Thyroid gland (tissue), 4 donors: ENCODE measurements around the gene PTPN6. TPM values are rescaled to one million over a fixed set of nuclear protein-coding genes. Genes with fewer than 3 reads are reported as not detected.

Source experiments
- DNase-seq, 2 donors: peaks; one replicate each; pipeline ENCODE4 v3.0.0-alpha.2; 2019
- H3K27ac ChIP-seq, 3 donors: fragments of 200-600 bp; sonication (generic); 1 replicate in 2 of 3; 2 replicates in 1 of 3; pipeline ENCODE4 v1.5.1; 2016 to 2019; ENCODE audit warnings: mild to moderate bottlenecking in 1 of 3, moderate library complexity in 1 of 3
- H3K27me3 ChIP-seq: fragments of 200-600 bp; sonication (generic); one replicate; pipeline ENCODE4 v1.5.1; 2019
- H3K36me3 ChIP-seq, 2 donors: fragments of 200-600 bp; sonication (generic); one replicate each; pipeline ENCODE4 v1.5.1; 2016 to 2019
- H3K4me1 ChIP-seq, 2 donors: fragments of 200-600 bp; sonication (generic); one replicate each; pipeline ENCODE4 v1.5.1; 2017 to 2019
- H3K4me3 ChIP-seq, 3 donors: fragments of 200-600 bp; sonication (generic); replicated peaks in 1 of 3; 1 replicate in 2 of 3; 2 replicates in 1 of 3; pipeline ENCODE4 v1.5.1; 2016; ENCODE audit warnings: mild to moderate bottlenecking in 1 of 3
- H3K9me3 ChIP-seq: fragments of 200-600 bp; sonication (generic); one replicate; pipeline ENCODE4 v1.5.1; 2017
- POLR2A ChIP-seq, 2 donors: fragments of 450-650 bp; IDR thresholded peaks; one replicate each; pipeline ENCODE4 v1.6.1; 2017; ENCODE audit warnings: antibody characterized with exemption in 2 of 2, mild to moderate bottlenecking in 2 of 2, moderate library complexity in 1 of 2
- WGBS, 2 donors: methylation state at CpG; one replicate each; pipeline ENCODE4 v1.1.5; 2017; 5-methylcytosine and 5-hydroxymethylcytosine counted together
- intact Hi-C: fragments of 100-400 bp; cut with DNase I; formaldehyde crosslinking; loops from one replicate; pipeline ENCODE4 v1.15.1; 2023
- total RNA-seq, 4 donors: library from RNA; depleted of rRNA; stranded (reverse); fragments of >200 nt; gene quantifications; one replicate each; pipeline ENCODE4 v1.2.3, GENCODE V29; 2016
- TF ChIP-seq, protein P1 (sequence below), 6 experiments: fragments of 200-600 bp in 3 of 6; fragments of 450-650 bp in 3 of 6; sonication (generic) in 3 of 6; IDR thresholded peaks; one replicate each; pipeline ENCODE4 v1.5.1; 2016 to 2019; ENCODE audit warnings: antibody characterized with exemption in 6 of 6, mild to moderate bottlenecking in 2 of 6, inconsistent platforms in 1 of 6, moderate library complexity in 1 of 6

Gene PTPN6
- total RNA-seq, 4 donors from 2014 or later = 21.7 to 32.3 (median 31.4) TPM

DNA sequence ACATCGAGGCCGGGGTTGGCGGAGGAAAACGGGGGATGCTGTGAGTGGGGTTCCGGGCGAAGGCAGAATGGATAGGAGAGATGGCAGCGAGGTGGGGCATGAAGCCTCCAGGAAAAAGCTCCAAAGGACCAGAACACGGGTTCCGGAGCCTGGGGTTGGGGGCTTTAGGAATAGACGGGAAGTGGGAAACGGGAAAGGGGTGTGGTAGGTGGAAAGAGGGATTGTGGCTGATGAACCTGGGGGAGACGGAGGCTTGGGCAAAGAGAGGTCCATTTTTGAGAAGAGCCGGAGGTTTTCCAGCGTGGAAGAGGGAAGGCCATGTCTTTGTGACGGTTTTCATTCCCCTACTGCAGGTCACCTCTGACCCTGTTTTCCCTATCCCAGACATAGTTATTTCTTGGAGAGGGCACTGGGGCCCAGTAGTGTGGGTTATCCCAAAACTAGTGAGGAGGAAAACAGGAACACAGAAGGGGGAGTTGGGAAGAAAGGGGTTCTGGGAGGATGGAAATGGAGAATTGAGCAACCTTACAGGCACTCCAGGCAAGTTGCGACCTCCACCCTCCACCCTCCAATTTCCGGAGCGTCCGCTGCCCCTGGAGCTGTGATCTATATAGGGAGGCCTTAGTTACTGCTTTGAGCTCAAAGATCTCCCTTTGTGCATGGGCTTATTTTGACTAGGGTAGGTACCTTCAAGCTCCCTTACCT, 22.3 kb upstream of the PTPN6 start:
- no peaks in the 10 kb centered on the region for H3K9me3 ChIP-seq
- intact Hi-C loops = no loop called here
- peak overlapping the region; percentile 54 to 97 (median 79) for H3K4me3 ChIP-seq
- peaks cover 2% of the 10 kb centered on the region in 2 donors for H3K36me3 ChIP-seq
- no peaks in the 10 kb centered on the region for H3K27me3 ChIP-seq
- peak overlapping the region; percentile 97 to 98 (median 97) for H3K27ac ChIP-seq
- peaks cover 42 to 64% of the 10 kb centered on the region in 2 donors for H3K4me1 ChIP-seq
- DNase-seq = no peak
- TF ChIP-seq, protein P1, sequence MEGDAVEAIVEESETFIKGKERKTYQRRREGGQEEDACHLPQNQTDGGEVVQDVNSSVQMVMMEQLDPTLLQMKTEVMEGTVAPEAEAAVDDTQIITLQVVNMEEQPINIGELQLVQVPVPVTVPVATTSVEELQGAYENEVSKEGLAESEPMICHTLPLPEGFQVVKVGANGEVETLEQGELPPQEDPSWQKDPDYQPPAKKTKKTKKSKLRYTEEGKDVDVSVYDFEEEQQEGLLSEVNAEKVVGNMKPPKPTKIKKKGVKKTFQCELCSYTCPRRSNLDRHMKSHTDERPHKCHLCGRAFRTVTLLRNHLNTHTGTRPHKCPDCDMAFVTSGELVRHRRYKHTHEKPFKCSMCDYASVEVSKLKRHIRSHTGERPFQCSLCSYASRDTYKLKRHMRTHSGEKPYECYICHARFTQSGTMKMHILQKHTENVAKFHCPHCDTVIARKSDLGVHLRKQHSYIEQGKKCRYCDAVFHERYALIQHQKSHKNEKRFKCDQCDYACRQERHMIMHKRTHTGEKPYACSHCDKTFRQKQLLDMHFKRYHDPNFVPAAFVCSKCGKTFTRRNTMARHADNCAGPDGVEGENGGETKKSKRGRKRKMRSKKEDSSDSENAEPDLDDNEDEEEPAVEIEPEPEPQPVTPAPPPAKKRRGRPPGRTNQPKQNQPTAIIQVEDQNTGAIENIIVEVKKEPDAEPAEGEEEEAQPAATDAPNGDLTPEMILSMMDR (IDR thresholded peaks at IDR 0.05) = no peak
- no peak for TF ChIP-seq POLR2A (IDR thresholded peaks at IDR 0.05)
- WGBS, 2 donors = 5 to 8% methylated on average over 19 of the region's 19 CpGs

DNA sequence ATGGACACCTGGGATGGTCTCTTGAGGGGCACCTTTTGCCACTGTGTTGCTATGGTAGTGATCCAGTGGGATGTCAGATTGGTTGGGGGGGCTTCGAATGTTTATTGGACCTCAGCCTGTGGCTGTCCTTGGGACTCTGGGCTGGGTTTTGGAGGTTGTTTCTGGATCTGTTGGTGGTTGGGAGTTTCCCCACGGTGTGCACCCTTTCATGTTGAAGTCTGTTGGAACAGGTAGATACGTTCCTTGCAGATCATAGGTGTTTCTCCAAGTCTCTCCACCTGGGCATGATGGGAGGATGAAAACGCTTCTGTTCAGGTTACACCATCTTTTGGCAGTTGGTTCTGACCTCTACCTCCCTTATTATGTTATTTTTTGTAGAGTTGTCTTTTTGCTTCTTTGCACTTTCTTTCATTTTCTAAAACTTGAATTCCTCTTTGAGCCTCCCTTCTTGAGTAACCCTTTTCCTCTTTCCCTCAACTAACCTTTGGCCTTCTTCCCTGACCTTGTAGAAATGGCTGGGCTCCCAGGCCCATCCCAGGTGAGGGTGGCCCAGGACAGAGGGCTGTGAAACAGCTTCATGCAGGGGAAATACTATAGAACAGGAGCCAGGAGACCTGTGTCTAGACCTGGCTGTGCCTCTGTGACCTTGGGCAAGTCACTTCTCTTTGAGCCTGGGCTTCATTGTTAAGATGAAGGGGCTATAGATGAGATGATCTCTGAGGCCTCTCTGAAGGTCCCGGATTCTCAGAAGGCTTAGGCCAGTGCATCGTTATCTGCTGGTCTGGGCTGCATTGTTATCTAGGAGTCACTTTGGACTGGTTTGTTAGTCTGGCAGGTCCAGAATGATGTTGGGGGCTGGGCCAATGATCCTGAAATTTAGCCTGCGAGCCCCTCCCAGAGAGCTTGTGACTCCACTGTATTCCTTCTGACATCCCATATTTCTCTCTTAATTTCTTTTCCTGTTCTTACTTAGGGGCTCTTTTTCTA, 21.4 kb upstream of the PTPN6 start:
- WGBS, 2 donors = 43 to 44% methylated on average over 6 to 7 of the region's 7 CpGs
- peak overlapping the region; percentile 54 to 97 (median 79) for H3K4me3 ChIP-seq
- H3K27me3 ChIP-seq = no peaks in the 10 kb centered on the region
- peaks cover 38 to 58% of the 10 kb centered on the region in 2 donors for H3K4me1 ChIP-seq
- H3K27ac ChIP-seq = peak overlapping the region; percentile 97 to 98 (median 97)
- H3K9me3 ChIP-seq = no peaks in the 10 kb centered on the region
- peaks cover 10 to 11% of the 10 kb centered on the region in 2 donors for H3K36me3 ChIP-seq
- intact Hi-C loops = no loop called here
- TF ChIP-seq POLR2A (IDR thresholded peaks at IDR 0.05) = no peak
- no peak for DNase-seq

GRCh38 chr12:6932766-6933165, 18.4 kb upstream of the PTPN6 start:
- Histone ChIP-seq H3K36me3 (peaks cover 23% of the 10 kb centered on the region in 2 donors), H3K4me1 (peaks cover 28 to 51% of the 10 kb centered on the region in 2 donors), H3K4me3 (no peak overlapping the region), H3K27me3 (no peaks in the 10 kb centered on the region), H3K9me3 (no peaks in the 10 kb centered on the region), H3K27ac (peak overlapping the region in 2 of 3 donors; percentile 1 to 75)
- DNase-seq = no peak
- TF ChIP-seq, protein P1 (IDR thresholded peaks at IDR 0.05) = no peak
- no peak for TF ChIP-seq POLR2A (IDR thresholded peaks at IDR 0.05)
- WGBS, 2 donors = 45 to 73% methylated on average over 1 of the region's 1 CpG
- intact Hi-C loops = no loop called here

DNA sequence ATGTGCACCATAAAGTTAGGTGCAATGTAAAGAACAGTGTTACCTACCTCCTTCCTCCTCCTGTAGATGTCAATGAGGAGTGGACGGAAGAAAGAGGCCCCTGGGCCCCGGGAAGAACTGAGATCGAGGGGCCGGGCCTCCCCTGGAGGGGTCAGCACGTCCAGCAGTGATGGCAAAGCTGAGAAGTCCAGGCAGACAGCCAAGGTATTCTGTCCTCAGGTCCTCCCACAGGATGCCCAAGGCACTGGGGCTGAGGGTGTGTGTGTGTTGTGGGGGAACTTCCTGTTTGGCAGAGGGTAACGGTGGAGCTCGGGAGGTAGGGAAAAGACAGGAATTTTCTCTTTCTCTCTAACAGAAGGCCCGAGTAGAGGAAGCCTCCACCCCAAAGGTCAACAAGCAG, 17.0 kb upstream of the PTPN6 start:
- peaks cover 23% of the 10 kb centered on the region in 2 donors for H3K36me3 ChIP-seq
- H3K4me1 ChIP-seq = peaks cover 35 to 61% of the 10 kb centered on the region in 2 donors
- WGBS, 2 donors = 44 to 46% methylated on average over 8 of the region's 8 CpGs
- no peak overlapping the region for H3K4me3 ChIP-seq
- TF ChIP-seq, protein P1 (IDR thresholded peaks at IDR 0.05) = no peak
- no peak for TF ChIP-seq POLR2A (IDR thresholded peaks at IDR 0.05)
- intact Hi-C loops = no loop called here
- H3K27me3 ChIP-seq = no peaks in the 10 kb centered on the region
- H3K27ac ChIP-seq = peak overlapping the region; percentile 33 to 75 (median 40)
- no peak for DNase-seq
- H3K9me3 ChIP-seq = no peaks in the 10 kb centered on the region

- TF ChIP-seq, protein P1 (IDR thresholded peaks at IDR 0.05) = no peak
- H3K27ac ChIP-seq = peak overlapping the region in 2 of 3 donors; percentile 21 to 75
- H3K4me1 ChIP-seq = peaks cover 21 to 48% of the 10 kb centered on the region in 2 donors
- no peak for DNase-seq
- 77 to 84% methylated on average over 14 of the region's 14 CpGs for WGBS, 2 donors
- H3K27me3 ChIP-seq = no peaks in the 10 kb centered on the region
- peaks cover 23 to 26% of the 10 kb centered on the region in 2 donors for H3K36me3 ChIP-seq
- intact Hi-C loops = no loop called here
- no peaks in the 10 kb centered on the region for H3K9me3 ChIP-seq
- H3K4me3 ChIP-seq = no peak overlapping the region
Measured at GRCh38 chr12:6935371-6936193, 15.6 kb upstream of the PTPN6 start.
